ENCODE data around the gene FHIT. TPM values are rescaled to one million over a fixed set of nuclear protein-coding genes. Genes with fewer than 3 reads are reported as not detected.

Gene FHIT
- polyA plus RNA-seq, 1 of the 3 experiments (the other 2 are of a cell fraction), result 0.41 TPM

- TF ChIP-seq, protein P1, sequence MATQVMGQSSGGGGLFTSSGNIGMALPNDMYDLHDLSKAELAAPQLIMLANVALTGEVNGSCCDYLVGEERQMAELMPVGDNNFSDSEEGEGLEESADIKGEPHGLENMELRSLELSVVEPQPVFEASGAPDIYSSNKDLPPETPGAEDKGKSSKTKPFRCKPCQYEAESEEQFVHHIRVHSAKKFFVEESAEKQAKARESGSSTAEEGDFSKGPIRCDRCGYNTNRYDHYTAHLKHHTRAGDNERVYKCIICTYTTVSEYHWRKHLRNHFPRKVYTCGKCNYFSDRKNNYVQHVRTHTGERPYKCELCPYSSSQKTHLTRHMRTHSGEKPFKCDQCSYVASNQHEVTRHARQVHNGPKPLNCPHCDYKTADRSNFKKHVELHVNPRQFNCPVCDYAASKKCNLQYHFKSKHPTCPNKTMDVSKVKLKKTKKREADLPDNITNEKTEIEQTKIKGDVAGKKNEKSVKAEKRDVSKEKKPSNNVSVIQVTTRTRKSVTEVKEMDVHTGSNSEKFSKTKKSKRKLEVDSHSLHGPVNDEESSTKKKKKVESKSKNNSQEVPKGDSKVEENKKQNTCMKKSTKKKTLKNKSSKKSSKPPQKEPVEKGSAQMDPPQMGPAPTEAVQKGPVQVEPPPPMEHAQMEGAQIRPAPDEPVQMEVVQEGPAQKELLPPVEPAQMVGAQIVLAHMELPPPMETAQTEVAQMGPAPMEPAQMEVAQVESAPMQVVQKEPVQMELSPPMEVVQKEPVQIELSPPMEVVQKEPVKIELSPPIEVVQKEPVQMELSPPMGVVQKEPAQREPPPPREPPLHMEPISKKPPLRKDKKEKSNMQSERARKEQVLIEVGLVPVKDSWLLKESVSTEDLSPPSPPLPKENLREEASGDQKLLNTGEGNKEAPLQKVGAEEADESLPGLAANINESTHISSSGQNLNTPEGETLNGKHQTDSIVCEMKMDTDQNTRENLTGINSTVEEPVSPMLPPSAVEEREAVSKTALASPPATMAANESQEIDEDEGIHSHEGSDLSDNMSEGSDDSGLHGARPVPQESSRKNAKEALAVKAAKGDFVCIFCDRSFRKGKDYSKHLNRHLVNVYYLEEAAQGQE (IDR thresholded peaks at IDR 0.05; ENCODE audit: low read depth, low read length), result no peak
- TF ChIP-seq MXI1 (IDR thresholded peaks at IDR 0.05; ENCODE audit: low read depth, low read length), result no peak
- no peak for TF ChIP-seq TCF12 (IDR thresholded peaks at IDR 0.05)
- TF ChIP-seq RAD21 (IDR thresholded peaks at IDR 0.05; ENCODE audit: low read length), result no peak
- TF ChIP-seq, protein P2, sequence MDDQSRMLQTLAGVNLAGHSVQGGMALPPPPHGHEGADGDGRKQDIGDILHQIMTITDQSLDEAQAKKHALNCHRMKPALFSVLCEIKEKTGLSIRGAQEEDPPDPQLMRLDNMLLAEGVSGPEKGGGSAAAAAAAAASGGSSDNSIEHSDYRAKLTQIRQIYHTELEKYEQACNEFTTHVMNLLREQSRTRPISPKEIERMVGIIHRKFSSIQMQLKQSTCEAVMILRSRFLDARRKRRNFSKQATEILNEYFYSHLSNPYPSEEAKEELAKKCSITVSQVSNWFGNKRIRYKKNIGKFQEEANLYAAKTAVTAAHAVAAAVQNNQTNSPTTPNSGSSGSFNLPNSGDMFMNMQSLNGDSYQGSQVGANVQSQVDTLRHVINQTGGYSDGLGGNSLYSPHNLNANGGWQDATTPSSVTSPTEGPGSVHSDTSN (IDR thresholded peaks at IDR 0.05), result no peak
- no peak for TF ChIP-seq TAF1 (IDR thresholded peaks at IDR 0.05; ENCODE audit: borderline replicate concordance, low read depth, low read length)
- TF ChIP-seq POLR2AphosphoS5 (IDR thresholded peaks at IDR 0.05; ENCODE audit: low read depth, low read length), result no peak
- TF ChIP-seq NRF1 (IDR thresholded peaks at IDR 0.05; ENCODE audit: low read depth, low read length), result no peak
- TF ChIP-seq GABPA (IDR thresholded peaks at IDR 0.05; ENCODE audit: low read depth), result no peak
Measured at GRCh38 chr3:59749291-59749690, 1502.0 kb downstream of the FHIT start (continued).

DNA sequence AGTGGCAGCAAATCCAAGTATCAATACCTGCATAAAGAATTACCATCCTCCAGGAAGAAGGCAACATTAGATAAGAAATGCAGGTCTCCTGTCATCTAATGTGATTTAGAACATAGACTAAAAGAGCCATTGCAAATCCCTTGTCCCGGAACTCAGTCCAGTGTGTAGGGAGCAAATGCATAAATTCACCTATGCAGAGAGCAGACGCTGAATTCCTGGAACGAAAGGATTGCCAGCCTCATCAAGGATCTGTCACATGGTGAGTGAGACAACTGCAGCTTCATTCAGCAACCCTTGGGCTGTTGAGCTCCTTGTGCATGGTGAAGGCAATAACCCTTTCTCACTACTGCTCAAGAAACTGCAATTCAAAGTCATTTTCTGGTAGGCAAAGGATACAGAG lies 1504.7 kb downstream of the FHIT start:
- POLR2A ChIA-PET, result no interaction called here
- no peak overlapping the region for H3K4me2 ChIP-seq
- no peaks in the 10 kb centered on the region for H3K9me3 ChIP-seq
- CTCF ChIA-PET, result no interaction called here
- H4K20me1 ChIP-seq (ENCODE audit: insufficient read depth), result no peaks in the 10 kb centered on the region
- H3K9me2 ChIP-seq, result no peaks in the 10 kb centered on the region
- TF ChIP-seq SIN3A (IDR thresholded peaks at IDR 0.05; ENCODE audit: borderline replicate concordance, low read depth, low read length) (no peak), ELF1 (IDR thresholded peaks at IDR 0.05) (no peak), TEAD4 (IDR thresholded peaks at IDR 0.05; ENCODE audit: borderline replicate concordance, insufficient read depth) (no peak), YY1 (IDR thresholded peaks at IDR 0.05; ENCODE audit: low read depth) (no peak), RAD21 (IDR thresholded peaks at IDR 0.05; ENCODE audit: low read length) (no peak), RXRA (IDR thresholded peaks at IDR 0.05; ENCODE audit: borderline replicate concordance, low read depth) (no peak), CHD2 (IDR thresholded peaks at IDR 0.05; ENCODE audit: low read length, partially characterized antibody) (no peak)
- TF ChIP-seq, protein P3, sequence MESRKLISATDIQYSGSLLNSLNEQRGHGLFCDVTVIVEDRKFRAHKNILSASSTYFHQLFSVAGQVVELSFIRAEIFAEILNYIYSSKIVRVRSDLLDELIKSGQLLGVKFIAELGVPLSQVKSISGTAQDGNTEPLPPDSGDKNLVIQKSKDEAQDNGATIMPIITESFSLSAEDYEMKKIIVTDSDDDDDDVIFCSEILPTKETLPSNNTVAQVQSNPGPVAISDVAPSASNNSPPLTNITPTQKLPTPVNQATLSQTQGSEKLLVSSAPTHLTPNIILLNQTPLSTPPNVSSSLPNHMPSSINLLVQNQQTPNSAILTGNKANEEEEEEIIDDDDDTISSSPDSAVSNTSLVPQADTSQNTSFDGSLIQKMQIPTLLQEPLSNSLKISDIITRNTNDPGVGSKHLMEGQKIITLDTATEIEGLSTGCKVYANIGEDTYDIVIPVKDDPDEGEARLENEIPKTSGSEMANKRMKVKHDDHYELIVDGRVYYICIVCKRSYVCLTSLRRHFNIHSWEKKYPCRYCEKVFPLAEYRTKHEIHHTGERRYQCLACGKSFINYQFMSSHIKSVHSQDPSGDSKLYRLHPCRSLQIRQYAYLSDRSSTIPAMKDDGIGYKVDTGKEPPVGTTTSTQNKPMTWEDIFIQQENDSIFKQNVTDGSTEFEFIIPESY (IDR thresholded peaks at IDR 0.05; ENCODE audit: borderline replicate concordance, low read depth), result no peak
- TF ChIP-seq, protein P4, sequence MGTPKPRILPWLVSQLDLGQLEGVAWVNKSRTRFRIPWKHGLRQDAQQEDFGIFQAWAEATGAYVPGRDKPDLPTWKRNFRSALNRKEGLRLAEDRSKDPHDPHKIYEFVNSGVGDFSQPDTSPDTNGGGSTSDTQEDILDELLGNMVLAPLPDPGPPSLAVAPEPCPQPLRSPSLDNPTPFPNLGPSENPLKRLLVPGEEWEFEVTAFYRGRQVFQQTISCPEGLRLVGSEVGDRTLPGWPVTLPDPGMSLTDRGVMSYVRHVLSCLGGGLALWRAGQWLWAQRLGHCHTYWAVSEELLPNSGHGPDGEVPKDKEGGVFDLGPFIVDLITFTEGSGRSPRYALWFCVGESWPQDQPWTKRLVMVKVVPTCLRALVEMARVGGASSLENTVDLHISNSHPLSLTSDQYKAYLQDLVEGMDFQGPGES (IDR thresholded peaks at IDR 0.05; ENCODE audit: low read depth, low read length), result no peak
- H3K9ac ChIP-seq, result no peak overlapping the region
- H2AFZ ChIP-seq (ENCODE audit: low read depth), result no peak overlapping the region
- no peak overlapping the region for H3K27ac ChIP-seq (ENCODE audit: low read depth in 2 of 2, low read length in 1 of 2)
- 81% methylated on average over 3 of the region's 3 CpGs for WGBS (ENCODE audit: low lambda C conversion rate)
- no peaks in the 10 kb centered on the region for H3K27me3 ChIP-seq (ENCODE audit: insufficient read depth)
- H3K36me3 ChIP-seq (replicated peaks in 1 of 2; ENCODE audit: control insufficient read depth in 1 of 2, insufficient read depth in 2 of 2, low read length in 1 of 2), result no peaks in the 10 kb centered on the region
- DNase-seq, result no peak
- no peaks in the 10 kb centered on the region for H3K79me2 ChIP-seq (ENCODE audit: insufficient read depth)
- no peaks in the 10 kb centered on the region for H3K4me1 ChIP-seq (ENCODE audit: control insufficient read depth in 1 of 2, insufficient read depth in 2 of 2, low read depth in 1 of 2, low read length in 1 of 2)
- H3F3A ChIP-seq (replicated peaks; ENCODE audit: insufficient read depth), result no peaks in the 10 kb centered on the region
- H3K4me3 ChIP-seq (ENCODE audit: low read depth in 2 of 2, low read length in 1 of 2), result no peak overlapping the region
